B cell (primary cell): ENCODE data around the gene MLLT6. TPM values are rescaled to one million over a fixed set of nuclear protein-coding genes. Genes with fewer than 3 reads are reported as not detected.

Experiments used
- ATAC-seq: fragments of 200-7000 bp; cut with Tn5 transposase; one replicate; pipeline ENCODE4 v1.10.0; 2021; ENCODE audit warnings: low read depth, mild to moderate bottlenecking, moderate number of reproducible peaks, moderate library complexity
- CTCF ChIA-PET: fragments of 350-600 bp; sonication (Branson Sonifier 250); formaldehyde crosslinking; loops from one replicate; lab custom pipeline; 2021; ENCODE audit warnings: antibody characterized with exemption, inconsistent platforms; lab: Charles Lee
- POLR2A ChIA-PET: fragments of 350-600 bp; sonication (Branson Sonifier 250); formaldehyde crosslinking; loops from one replicate; lab custom pipeline; 2021; ENCODE audit warnings: antibody characterized with exemption; lab: Charles Lee
- DNase-seq: peaks from one replicate; pipeline ENCODE4 v3.0.0; 2013
- H2AFZ ChIP-seq: 2 replicates; pipeline ENCODE4 v1.6.1; 2012; ENCODE audit warnings: mild to moderate bottlenecking, low read depth, low read length; ENCODE audit not compliant: insufficient read depth, poor library complexity, severe bottlenecking
- H3K27ac ChIP-seq, 2 donors: 1 replicate in 1 of 2; 2 replicates in 1 of 2; pipeline ENCODE4 v1.5.1; 2012 to 2013; ENCODE audit warnings: low read length in 2 of 2, mild to moderate bottlenecking in 2 of 2, moderate library complexity in 1 of 2
- H3K27me3 ChIP-seq, 4 experiments: fragments of 200-600 bp in 1 of 4; sonication (generic) in 1 of 4; replicated peaks in 1 of 4; 1 replicate in 2 of 4; 2 replicates in 2 of 4; pipeline versions ENCODE4 v1.6.1 to v1.7.0; 2013 to 2016; ENCODE audit warnings: low read length in 3 of 4, mild to moderate bottlenecking in 2 of 4, mixed read lengths in 1 of 4, moderate library complexity in 1 of 4; ENCODE audit not compliant: insufficient read depth in 4 of 4, control insufficient read depth in 3 of 4; ENCODE audit errors: control extremely low read depth in 1 of 4
- H3K36me3 ChIP-seq, 2 experiments: replicated peaks in 1 of 2; 1 replicate in 1 of 2; 2 replicates in 1 of 2; pipeline versions ENCODE4 v1.6.1 to v1.7.1; 2013; ENCODE audit warnings: low read length in 1 of 2; ENCODE audit not compliant: insufficient read depth in 2 of 2, control insufficient read depth in 1 of 2; ENCODE audit errors: control extremely low read depth in 1 of 2, extremely low read depth in 1 of 2
- H3K4me1 ChIP-seq, 2 donors: fragments of 200-600 bp in 1 of 2; sonication (generic) in 1 of 2; 1 replicate in 1 of 2; 2 replicates in 1 of 2; pipeline versions ENCODE4 v1.5.1 to v1.6.1; 2013 to 2017; ENCODE audit warnings: low read length in 2 of 2; ENCODE audit not compliant: control insufficient read depth in 2 of 2, insufficient read depth in 2 of 2
- H3K4me2 ChIP-seq: replicated peaks from 2 replicates; pipeline ENCODE3; 2012; ENCODE audit warnings: mild to moderate bottlenecking, low read depth, low read length; ENCODE audit not compliant: poor library complexity, severe bottlenecking
- H3K4me3 ChIP-seq, 5 experiments: fragments of 200-600 bp in 1 of 5; sonication (generic) in 1 of 5; 1 replicate in 3 of 5; 2 replicates in 2 of 5; pipeline versions ENCODE4 v1.5.1 to v1.7.0; 2011 to 2016; ENCODE audit warnings: low read length in 4 of 5, mild to moderate bottlenecking in 4 of 5, low read depth in 2 of 5, control low read depth in 1 of 5, moderate library complexity in 1 of 5; ENCODE audit not compliant: insufficient read depth in 1 of 5; ENCODE audit errors: control extremely low read depth in 1 of 5, extremely low read depth in 1 of 5
- H3K79me2 ChIP-seq: fragments of 200-600 bp; sonication (generic); one replicate; pipeline ENCODE4 v1.6.0; 2016; ENCODE audit warnings: low read length; ENCODE audit not compliant: control insufficient read depth, insufficient read depth
- H3K9ac ChIP-seq: fragments of 200-600 bp; sonication (generic); 2 replicates; pipeline ENCODE4 v1.6.1; 2017; ENCODE audit warnings: mild to moderate bottlenecking, low read length, moderate library complexity
- H3K9me3 ChIP-seq, 3 donors: one replicate each; pipeline versions ENCODE4 v1.6.1 to v1.7.1; 2013; ENCODE audit warnings: low read length in 2 of 3; ENCODE audit not compliant: control insufficient read depth in 2 of 3, insufficient read depth in 1 of 3; ENCODE audit errors: control extremely low read depth in 1 of 3
- H4K20me1 ChIP-seq: 2 replicates; pipeline ENCODE4 v1.6.0; 2012; ENCODE audit warnings: mild to moderate bottlenecking, low read length; ENCODE audit not compliant: insufficient read depth, control insufficient read depth, poor library complexity, severe bottlenecking
- H3K27ac Mint-ChIP-seq: one replicate; pipeline ENCODE4 v1.8.0; 2021; ENCODE audit warnings: mixed read lengths
- H3K27me3 Mint-ChIP-seq: one replicate; pipeline ENCODE4 v1.8.0; 2021; ENCODE audit warnings: mixed read lengths
- H3K4me1 Mint-ChIP-seq: one replicate; pipeline ENCODE4 v1.8.0; 2021; ENCODE audit warnings: mixed read lengths
- H3K4me3 Mint-ChIP-seq: one replicate; pipeline ENCODE4 v1.8.0; 2021; ENCODE audit warnings: mixed read lengths
- H3K9me3 Mint-ChIP-seq: one replicate; pipeline ENCODE4 v1.8.0; 2022; ENCODE audit warnings: mixed read lengths; ENCODE audit not compliant: insufficient read depth
- EZH2 ChIP-seq: IDR thresholded peaks from 2 replicates; pipeline ENCODE4 v1.6.1; 2012; ENCODE audit warnings: borderline replicate concordance, low read depth, mild to moderate bottlenecking, moderate library complexity, low read length; ENCODE audit not compliant: insufficient read depth, poor library complexity, severe bottlenecking
- WGBS: methylation state at CpG from one replicate; pipeline ENCODE4 v1.1.5; 2013; ENCODE audit warnings: missing lambda C conversion rate; ENCODE audit not compliant: insufficient coverage; 5-methylcytosine and 5-hydroxymethylcytosine counted together
- intact Hi-C: fragments of 100-400 bp; cut with micrococcal nuclease; formaldehyde crosslinking; loops from one replicate; pipeline ENCODE4 v1.10.0; 2022
- polyA plus RNA-seq: library from polyadenylated mRNA; depleted of rRNA; stranded (reverse); fragments of >200 nt; gene quantifications from 2 replicates; pipeline ENCODE4 v1.2.3, GENCODE V29; 2012
- total RNA-seq, 2 donors: library from RNA; stranded (reverse); fragments of 120-200 nt in 1 of 2; gene quantifications; 1 replicate in 1 of 2; 2 replicates in 1 of 2; pipeline versions ENCODE4 v1.2.3 to v1.2.4, GENCODE V29; 2013 to 2022
- TF ChIP-seq, protein P1 (sequence below): fragments of 200-600 bp; IDR thresholded peaks from one replicate; pipeline ENCODE4 v1.8.0; 2022; ENCODE audit warnings: antibody characterized with exemption, mild to moderate bottlenecking

The MLLT6 gene
- total and polyA plus RNA-seq, 2 donors (not counting 1 experiment from before 2014, with no cell fraction given): 165 to 288 TPM

DNA sequence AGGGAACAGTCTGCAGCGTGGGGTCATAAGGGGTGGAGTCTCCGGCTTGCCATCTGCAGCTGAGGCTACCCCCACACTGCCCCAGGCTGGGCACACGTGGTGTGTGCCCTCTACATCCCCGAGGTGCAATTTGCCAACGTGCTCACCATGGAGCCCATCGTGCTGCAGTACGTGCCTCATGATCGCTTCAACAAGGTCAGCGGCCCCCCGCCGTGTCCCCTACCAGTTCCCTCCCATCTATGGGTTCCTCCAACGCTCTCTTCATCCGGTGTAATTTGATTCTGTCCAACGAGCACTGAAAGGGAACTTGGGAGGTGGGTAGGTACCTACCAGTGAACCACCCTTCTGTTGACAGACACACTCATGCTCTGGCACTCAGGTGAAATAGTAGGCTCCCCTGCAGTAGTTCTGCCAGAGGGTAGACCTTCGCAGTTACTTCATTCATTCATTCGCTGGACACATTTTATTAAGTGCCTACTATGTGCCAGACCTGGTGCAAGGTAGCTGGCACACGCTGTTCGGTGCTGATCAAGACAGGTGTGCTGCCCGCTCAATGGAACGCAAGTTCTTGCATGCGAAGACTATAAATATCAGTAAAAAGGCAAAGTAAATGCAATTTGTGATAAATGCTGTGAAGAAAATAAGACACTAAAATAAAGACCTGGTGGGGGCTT is 2.7 kb downstream of the MLLT6 start:
- Mint-ChIP-seq H3K27ac (peak overlapping the region; percentile 67), H3K9me3 (no peaks in the 10 kb centered on the region), H3K27me3 (no peaks in the 10 kb centered on the region), H3K4me1 (peaks cover 40% of the 10 kb centered on the region), H3K4me3 (peak overlapping the region; percentile 92)
- ATAC-seq: no peak
- Histone ChIP-seq H3K27ac (no peak overlapping the region), H3K36me3 (peaks cover 0 to 47% of the 10 kb centered on the region in 2 experiments), H3K4me1 (peaks cover 10 to 39% of the 10 kb centered on the region in 2 donors), H3K9ac (no peak overlapping the region), H2AFZ (no peak overlapping the region), H3K79me2 (peaks cover 31% of the 10 kb centered on the region), H3K9me3 (no peaks in the 10 kb centered on the region), H3K4me2 (peak overlapping the region; percentile 97), H4K20me1 (peaks cover 65% of the 10 kb centered on the region), H3K27me3 (no peaks in the 10 kb centered on the region), H3K4me3 (no peak overlapping the region)
- intact Hi-C loops: no loop called here
- no peak for DNase-seq
- POLR2A ChIA-PET: interaction anchor here (0.6 to 3.7 kb wide), 2 partner anchors 21 to 30 kb away, joined by 7 to 15 read pairs; no protein-coding TSS in a partner anchor
- WGBS: 96% methylated on average over 18 of the region's 21 CpGs
- TF ChIP-seq, protein P1, sequence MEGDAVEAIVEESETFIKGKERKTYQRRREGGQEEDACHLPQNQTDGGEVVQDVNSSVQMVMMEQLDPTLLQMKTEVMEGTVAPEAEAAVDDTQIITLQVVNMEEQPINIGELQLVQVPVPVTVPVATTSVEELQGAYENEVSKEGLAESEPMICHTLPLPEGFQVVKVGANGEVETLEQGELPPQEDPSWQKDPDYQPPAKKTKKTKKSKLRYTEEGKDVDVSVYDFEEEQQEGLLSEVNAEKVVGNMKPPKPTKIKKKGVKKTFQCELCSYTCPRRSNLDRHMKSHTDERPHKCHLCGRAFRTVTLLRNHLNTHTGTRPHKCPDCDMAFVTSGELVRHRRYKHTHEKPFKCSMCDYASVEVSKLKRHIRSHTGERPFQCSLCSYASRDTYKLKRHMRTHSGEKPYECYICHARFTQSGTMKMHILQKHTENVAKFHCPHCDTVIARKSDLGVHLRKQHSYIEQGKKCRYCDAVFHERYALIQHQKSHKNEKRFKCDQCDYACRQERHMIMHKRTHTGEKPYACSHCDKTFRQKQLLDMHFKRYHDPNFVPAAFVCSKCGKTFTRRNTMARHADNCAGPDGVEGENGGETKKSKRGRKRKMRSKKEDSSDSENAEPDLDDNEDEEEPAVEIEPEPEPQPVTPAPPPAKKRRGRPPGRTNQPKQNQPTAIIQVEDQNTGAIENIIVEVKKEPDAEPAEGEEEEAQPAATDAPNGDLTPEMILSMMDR: no peak
- CTCF ChIA-PET: interaction anchor here (1.4 to 3.8 kb wide), 2 partner anchors 28 to 31 kb away, joined by 6 to 32 read pairs; no protein-coding TSS in a partner anchor

DNA sequence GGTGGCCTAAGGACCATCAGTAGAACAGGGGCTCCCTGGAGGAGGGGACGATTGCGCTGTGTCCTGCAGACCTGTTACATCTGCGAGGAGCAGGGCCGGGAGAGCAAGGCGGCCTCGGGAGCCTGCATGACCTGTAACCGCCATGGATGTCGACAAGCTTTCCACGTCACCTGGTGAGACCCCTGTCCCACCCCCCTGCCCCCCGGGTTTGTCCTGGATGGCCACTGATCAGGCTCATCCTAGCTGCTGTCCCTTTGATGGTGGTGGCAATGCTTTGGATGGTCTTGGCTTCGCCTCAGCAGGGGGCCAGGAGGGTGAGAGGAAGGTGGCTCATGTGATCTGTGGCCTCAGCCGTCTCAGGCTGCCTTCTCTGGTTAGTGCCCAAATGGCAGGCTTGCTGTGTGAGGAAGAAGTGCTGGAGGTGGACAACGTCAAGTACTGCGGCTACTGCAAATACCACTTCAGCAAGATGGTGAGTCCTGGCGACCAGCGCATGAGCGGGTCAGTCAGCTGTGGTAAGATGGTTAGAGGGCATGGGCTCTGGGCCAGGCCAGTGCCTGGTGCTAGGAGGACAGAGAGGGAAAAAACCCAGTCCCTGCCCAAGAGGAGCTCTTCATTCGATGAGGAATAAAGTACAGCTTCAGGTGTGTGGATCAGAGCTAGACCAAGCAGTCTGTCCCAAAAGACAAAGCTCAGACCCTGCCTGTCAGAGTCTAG is 4.2 kb downstream of the MLLT6 start:
- no peaks in the 10 kb centered on the region for H3K27me3 Mint-ChIP-seq
- H3K4me3 ChIP-seq: no peak overlapping the region
- no peak overlapping the region for H3K27ac Mint-ChIP-seq
- intact Hi-C loops: no loop called here
- ChIA-PET POLR2A (interaction anchor here (0.6 kb wide), 1 partner anchor 10 kb away, joined by 3 read pairs; no protein-coding TSS in a partner anchor), CTCF (interaction anchor here (0.6 to 0.7 kb wide), 2 partner anchors 10 to 19 kb away, joined by 3 to 4 read pairs; no protein-coding TSS in a partner anchor)
- H4K20me1 ChIP-seq: peaks cover 72% of the 10 kb centered on the region
- no peak overlapping the region for H3K9ac ChIP-seq
- peaks cover 31% of the 10 kb centered on the region for H3K79me2 ChIP-seq
- no peak overlapping the region for H3K4me2 ChIP-seq
- H2AFZ ChIP-seq: no peak overlapping the region
- H3K27ac ChIP-seq: no peak overlapping the region
- no peaks in the 10 kb centered on the region for H3K27me3 ChIP-seq
- peaks cover 29% of the 10 kb centered on the region for H3K4me1 Mint-ChIP-seq
- H3K4me1 ChIP-seq: peaks cover 10 to 27% of the 10 kb centered on the region in 2 donors
- WGBS: 98% methylated on average over 16 of the region's 18 CpGs
- ATAC-seq: no peak
- peaks cover 3 to 62% of the 10 kb centered on the region in 2 experiments for H3K36me3 ChIP-seq
- TF ChIP-seq EZH2: no peak
- TF ChIP-seq, protein P1: no peak
- H3K9me3 Mint-ChIP-seq: no peaks in the 10 kb centered on the region
- H3K4me3 Mint-ChIP-seq: no peak overlapping the region
- no peak for DNase-seq
- no peaks in the 10 kb centered on the region for H3K9me3 ChIP-seq
